NCI-H2227 treated with DMSO at 0.1 percent for 48 hours (cell line): ENCODE data around the gene ZNF320.
"Not testable (repeated sequence)": the region's sequence is repeated elsewhere in the genome, so short reads cannot be mapped to it uniquely, and the experiment has no call there.

Experiments used
- DNase-seq: peaks from one replicate; lab custom pipeline; 2025; lab: John Stamatoyannopoulos, UW

ZNF320 gene

GRCh38 chr19:52922841-52923777 lies 25.7 kb upstream of the ZNF320 start, which contains the start of gene ZNF888:
ZNF888 (minus strand) TSS chr19:52923428; CDS start chr19:52917873, 5,555 bp downstream.
- peak; percentile 91 for DNase-seq

DNA sequence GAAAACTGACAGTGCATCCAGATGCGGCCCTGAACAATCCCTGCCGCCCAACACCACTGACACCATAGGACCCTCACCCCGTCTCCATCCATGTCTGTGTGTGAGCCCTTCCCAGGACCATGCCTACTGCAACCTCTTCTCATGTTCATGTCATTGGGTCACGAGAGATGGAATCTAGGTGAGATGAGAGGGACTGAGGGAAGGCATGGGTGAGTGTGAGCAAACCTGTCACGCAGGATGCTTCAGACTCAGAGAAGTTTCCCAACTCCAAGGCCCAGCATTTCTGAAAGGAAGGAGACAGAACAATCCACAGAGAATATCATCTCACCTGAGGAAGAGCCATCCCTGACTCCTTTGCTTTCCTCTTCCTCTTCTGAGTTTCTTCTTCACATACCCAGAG lies 20.1 kb upstream of the ZNF320 start:
- DNase-seq: no peak

- DNase-seq: no peak
Measured at GRCh38 chr19:52910648-52911047, 13.2 kb upstream of the ZNF320 start.

GRCh38 chr19:52904052-52904780 lies 6.8 kb upstream of the ZNF320 start:
- not testable (repeated sequence) for DNase-seq

GRCh38 chr19:52901842-52902241 lies 4.4 kb upstream of the ZNF320 start:
- DNase-seq: no peak

GRCh38 chr19:52898596-52898995 lies 1.2 kb upstream of the ZNF320 start:
- DNase-seq: not testable (repeated sequence)

GRCh38 chr19:52898101-52898500 lies 666 bp upstream of the ZNF320 start:
- no peak for DNase-seq

DNA sequence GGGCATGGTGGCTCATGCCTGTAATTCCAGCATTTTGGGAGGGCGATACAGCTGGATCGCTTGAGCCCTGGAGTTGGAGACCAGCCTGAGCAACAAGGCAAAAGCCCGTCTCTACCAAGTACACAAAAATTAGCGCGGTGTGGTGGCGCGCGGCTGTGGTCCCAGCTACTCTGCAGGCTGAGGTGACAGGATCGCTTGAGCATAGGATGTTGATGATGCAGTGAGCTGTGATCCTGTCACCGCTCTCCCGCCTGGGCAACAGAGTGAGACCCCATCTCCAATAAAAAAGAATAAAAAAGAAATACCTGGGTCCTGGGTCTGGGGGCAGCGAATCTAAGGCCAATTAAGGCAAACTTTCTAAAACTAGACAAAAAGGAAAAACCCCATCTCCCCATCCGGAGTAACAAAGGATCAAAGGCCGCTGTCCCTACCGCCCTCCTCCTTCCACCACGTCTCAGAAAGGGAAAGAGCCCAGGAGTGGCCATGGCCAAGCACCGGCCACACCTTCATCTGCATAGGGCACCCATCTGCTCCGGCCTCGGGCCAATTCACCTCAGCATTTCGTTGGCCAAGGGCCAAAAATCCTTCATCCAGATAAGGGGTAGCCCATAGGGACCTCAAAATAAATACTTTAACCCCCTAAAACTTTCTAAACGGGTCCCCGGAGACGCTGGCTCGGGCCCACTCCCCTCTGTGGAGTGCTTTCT lies 851 bp downstream of the ZNF320 start:
- DNase-seq: peak; percentile 60

GRCh38 chr19:52891336-52891735 lies 6.1 kb downstream of the ZNF320 start:
- DNase-seq: no peak

GRCh38 chr19:52889931-52890330 lies 7.5 kb downstream of the ZNF320 start:
- no peak for DNase-seq

DNA sequence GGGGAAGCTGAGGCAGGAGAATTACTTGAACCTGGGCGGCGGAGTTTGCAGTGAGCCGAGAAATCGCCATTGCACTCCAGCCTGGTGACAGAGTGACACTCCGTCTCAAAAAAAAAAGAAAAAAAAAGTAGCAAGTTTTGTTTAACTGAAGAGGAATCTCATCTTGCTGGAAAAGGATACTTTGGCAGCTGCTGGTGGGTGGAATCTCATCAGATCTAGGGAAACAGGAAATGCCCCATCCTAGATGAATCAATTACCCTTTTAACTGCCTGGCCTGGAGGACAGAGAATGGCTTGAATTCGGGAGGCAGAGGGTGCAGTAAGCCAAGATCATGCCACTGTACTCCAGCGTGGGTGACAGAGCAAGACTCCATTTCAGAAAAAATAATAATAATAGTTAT lies 8.4 kb downstream of the ZNF320 start:
- no peak for DNase-seq

DNA sequence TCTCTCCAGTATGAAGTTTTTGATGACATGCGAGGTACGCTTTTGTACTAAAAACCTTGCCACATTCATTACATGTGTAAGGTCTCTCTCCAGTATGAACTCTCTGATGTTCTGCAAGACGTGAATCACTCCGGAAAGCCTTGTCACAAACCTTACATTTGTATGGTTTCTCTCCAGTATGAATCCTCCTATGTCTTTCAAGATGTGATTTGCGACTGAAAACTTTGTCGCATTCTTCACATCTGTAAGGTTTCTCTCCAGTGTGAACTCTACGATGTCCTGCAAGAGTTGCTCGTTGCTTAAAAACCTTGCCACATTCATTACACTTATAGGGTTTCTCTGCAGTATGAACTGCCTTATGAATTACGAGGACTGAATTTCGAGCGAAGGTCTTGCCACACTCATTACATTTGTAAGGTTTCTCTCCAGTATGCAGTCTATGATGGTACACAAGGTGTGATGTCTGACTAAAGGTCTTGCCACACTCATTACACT lies 16.5 kb downstream of the ZNF320 start:
- no peak for DNase-seq

- DNase-seq: not testable (repeated sequence)
Measured at GRCh38 chr19:52872996-52873395, 24.4 kb downstream of the ZNF320 start.

DNA sequence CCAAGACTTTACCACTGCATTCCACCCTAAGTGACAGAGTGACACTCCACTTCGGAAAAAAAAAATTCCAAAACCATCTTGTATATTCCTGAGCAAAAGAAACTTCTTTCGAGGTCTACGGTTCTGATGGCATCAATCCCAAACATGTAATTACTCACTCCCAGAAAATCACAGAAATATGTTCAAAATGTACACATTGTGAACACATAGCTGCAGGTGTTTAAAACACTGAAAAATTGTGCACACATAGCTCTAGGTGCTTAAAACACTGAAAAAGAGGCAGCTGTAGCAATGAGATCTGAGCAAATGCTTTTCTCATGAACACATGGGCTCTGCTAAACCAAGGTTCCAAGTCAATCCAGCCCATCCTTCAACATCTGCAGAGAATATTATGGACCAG lies 26.0 kb downstream of the ZNF320 start:
- DNase-seq: no peak

DNA sequence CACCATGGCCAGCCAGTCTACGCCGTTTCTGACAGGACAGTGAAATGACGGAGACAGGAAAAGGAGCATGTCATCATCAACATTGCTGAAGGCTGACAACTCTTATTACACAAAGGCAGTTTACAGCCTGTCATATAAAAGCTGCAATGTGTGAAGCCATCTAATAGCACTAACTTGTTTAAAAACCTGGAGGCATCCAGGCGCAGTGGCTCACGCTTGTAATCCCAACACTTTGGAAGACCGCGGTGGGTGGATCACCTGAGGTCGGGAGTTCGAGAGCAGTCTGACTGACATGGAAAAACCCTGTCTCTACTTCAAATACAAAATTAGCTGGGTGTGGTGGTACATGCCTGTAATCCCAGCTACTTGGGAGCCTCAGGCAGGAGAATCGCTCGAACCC lies 29.4 kb downstream of the ZNF320 start:
- not testable (repeated sequence) for DNase-seq

DNA sequence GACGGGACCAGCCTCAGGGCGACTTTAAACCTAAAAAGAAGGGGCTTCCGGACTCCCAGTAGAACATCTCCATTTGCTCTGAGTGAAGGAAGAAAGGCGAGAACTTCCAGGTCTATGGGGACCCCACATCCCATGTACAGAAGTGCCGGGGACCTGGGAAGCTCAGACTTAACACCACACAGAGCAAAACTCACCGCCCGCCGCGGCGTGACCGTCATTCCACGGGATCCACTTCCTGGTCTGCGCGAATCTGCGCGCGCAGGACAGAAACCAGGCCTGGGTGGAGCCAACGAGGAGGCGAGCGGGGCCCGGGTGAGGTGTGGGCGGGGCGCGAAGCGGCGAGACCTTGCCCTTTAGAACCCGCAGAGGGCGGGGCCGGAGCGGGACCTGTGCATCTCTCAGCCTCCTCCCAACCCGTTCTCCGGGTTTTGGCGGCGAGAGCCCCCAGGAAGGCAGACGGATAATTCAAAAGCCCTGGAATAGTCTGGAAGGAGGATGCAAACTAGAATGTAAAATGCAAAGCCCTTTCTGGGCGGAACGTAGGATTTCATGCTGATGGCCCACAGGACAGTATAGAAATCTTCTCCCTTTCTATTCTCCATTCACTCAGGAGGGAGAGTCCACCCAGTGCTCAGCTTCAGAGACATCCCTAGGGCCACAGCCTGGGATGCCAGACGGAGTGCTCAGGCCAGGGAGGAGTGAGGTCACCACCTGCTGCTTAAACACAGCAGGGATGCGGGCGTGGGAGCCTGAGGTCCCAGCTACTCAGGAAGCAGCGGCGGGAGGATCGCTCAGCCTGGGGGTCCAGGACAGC lies 39.9 kb downstream of the ZNF320 start, which contains the start of gene ZNF468:
ZNF468 (minus strand) TSS at position 242 of the 814 bp plus-strand sequence. CDS start 3,347 bp downstream, outside the sequence.
- DNase-seq: peak; percentile 95

DNA sequence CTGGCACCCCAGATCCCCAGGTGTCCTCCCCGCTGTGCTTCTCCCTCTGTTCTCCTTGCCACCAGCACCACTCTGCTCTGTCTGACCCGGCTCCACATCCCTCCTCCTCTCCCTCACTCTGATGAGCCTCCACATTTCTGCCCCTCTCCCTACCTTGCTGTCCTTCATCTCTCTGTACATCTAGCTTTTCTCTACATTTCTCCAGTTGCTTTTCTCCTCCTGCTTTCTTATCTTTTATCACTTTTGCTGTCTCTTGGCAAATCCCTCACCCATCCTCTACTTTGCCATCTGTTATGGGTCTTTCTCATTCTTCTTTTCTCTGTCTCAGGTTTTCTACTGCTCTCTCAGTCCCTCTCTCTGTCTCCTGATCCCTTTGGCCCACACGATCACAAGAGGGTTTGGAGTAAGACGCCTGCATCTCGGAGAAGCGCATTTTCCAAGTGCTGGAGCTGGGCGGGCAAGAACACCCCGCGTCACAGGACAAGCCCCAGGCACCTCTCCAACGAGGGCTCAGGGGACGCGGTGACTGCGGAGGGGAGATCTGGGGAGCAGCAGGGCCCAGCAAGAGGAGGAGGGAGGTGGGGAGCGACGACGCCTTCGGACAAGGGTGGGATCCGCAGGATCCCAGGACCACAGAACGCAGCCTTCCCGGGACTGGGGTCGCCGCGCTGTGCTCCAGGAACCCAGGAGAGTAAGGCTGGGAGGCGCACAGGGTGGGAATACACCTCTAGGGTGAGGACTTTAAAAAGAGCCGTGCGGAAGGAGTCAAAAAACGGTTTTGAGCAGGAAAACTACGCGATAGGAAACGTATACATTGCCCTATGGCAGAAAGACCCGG lies 40.7 kb downstream of the ZNF320 start:
- not testable (repeated sequence) for DNase-seq
